HG02885 (cell line): ENCODE data around the gene CCDC88B.

Source experiments
- ATAC-seq: cut with Tn5 transposase; IDR thresholded peaks from one replicate; pipeline ENCODE4 v1.9.1; 2021; ENCODE audit warnings: mild to moderate bottlenecking; ENCODE audit not compliant: unreplicated experiment, poor library complexity

CCDC88B gene

DNA sequence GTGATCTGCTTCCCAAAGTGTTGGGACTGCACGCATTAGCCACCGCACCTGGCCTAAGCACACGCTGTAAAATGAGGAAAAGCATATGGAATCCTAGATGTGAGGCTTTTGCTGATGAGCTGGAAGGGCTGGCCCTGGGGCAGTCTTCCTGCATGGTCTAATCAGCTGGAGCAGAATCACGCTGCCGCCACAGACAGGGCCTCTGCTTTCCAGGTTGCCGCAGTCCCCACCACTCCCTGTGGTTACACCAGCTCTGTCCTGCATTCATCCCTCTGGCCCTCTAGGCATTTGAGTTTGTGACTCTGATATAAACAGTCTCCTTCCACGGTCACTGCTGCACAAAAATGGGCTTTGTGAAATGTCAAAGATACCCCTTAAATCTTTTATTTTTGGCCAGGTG lies 36.1 kb downstream of the CCDC88B start:
- ATAC-seq: no peak

DNA sequence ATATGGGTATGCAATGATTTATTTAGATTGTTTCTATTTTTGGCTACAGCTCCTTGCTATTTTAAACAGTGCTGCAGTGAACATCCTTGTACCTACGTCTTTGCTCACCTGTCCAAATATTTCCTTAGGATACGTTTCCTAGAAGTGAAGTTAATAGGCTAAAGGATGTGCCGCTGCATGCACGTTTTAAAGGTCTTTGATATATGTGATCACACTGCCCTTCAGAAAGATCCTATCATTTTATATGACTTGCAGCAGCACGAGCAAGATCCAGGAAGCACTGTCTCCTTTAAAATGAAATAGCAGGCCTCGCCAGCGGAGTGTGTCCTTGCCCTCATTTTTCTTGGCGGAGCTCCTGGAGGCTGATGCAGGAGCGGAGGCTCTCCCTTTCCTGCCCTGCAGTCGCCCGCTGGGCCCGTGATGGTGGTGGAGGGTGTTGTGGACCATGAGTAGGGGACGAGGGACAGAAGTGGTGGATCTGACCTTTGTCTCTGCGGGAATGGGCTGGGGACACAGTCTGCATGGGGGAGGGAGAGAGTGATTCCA lies 38.4 kb downstream of the CCDC88B start:
- no peak for ATAC-seq

GRCh38 chr11:64379160-64379559 lies 39.2 kb downstream of the CCDC88B start:
- ATAC-seq: no peak

- ATAC-seq: no peak
Observed at GRCh38 chr11:64379817-64380709, 40.1 kb downstream of the CCDC88B start.

DNA sequence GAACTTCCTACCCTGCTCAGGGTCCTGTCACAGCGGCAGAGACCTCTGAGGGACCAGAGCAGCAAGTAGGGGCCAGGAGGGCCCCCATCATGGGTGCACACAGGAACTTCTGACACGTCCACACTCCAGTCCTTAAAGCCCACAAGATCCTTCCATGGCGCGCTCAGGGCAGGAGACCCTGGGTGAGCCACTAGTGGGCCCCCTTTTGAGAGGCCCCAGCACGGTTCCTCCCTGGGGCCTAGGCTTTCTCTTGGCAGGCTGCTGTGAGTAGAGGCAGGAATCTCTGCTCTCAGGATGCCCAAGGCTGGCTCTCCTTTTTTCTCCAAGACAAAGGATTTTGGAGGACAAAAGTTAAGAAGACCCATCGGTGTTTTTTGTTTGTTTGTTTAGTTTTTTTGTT lies 41.3 kb downstream of the CCDC88B start:
- ATAC-seq: no peak

GRCh38 chr11:64382047-64382446 lies 42.0 kb downstream of the CCDC88B start:
- no peak for ATAC-seq

DNA sequence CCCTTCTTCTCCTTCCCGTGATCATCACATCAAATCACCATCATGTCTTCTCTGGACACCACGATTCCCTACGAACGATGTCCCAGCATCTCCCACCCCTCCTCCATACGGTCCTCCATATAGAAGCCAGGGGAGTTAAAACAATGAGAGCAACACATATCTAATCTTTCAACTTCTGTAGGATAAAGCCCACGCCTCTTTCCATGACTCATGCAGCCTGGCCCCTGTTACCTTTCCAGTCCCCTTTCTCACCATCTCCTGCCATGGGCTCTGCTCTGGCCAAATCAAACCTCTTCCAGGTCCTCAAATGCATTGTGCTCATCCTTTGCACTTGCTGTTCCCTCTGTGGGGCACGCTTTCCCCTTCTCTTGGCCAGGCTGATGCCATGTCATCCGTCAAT lies 42.6 kb downstream of the CCDC88B start:
- ATAC-seq: no peak

- ATAC-seq: no peak
Observed at GRCh38 chr11:64383580-64383979, 43.6 kb downstream of the CCDC88B start.

- no peak for ATAC-seq
Observed at GRCh38 chr11:64384028-64384737, 44.2 kb downstream of the CCDC88B start.

DNA sequence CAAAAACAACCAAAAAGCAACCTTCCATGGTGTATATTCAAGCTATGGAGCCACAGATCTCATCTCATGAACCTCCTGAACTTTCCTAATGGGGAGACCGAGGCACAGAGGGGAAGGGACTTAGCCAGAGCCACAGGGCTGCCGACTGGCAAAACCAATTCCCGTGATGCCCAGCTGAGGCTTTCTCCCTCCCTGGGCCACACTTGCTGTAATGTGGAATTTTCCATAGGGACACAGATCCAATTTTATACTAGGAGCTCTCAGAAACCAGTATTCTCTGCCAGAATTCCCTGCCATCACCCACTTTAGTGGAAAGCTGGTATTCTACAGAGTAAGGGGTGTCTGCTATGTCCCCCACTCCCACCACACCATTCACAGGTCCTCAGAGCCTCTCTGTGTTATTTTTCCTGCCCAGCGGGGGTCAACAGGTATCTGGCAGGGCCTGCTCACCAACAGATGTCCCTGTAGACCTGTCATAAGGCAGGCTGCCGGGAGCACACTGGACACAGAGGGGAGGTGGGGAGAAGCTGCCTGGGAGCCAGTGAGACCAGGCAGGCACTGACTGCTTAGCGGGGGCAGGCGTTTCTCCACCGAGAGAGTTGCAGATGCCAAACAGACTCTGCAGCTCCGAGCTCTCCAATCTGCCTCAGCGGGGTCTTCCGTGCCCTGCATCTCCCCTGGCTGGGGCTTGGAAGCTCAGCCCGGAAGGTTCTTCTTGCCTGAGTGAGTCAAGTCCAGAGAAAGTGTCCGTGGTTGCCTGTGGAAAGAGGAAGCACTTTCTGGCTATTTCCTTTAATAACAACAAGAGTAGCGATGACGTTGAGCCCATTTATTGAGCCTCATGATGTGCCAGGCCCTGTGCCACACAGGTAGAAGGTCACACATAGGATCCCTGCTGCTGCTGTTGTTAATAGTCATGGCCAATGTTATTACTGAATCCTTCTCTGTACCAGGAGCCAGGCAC lies 45.3 kb downstream of the CCDC88B start:
- no peak for ATAC-seq

DNA sequence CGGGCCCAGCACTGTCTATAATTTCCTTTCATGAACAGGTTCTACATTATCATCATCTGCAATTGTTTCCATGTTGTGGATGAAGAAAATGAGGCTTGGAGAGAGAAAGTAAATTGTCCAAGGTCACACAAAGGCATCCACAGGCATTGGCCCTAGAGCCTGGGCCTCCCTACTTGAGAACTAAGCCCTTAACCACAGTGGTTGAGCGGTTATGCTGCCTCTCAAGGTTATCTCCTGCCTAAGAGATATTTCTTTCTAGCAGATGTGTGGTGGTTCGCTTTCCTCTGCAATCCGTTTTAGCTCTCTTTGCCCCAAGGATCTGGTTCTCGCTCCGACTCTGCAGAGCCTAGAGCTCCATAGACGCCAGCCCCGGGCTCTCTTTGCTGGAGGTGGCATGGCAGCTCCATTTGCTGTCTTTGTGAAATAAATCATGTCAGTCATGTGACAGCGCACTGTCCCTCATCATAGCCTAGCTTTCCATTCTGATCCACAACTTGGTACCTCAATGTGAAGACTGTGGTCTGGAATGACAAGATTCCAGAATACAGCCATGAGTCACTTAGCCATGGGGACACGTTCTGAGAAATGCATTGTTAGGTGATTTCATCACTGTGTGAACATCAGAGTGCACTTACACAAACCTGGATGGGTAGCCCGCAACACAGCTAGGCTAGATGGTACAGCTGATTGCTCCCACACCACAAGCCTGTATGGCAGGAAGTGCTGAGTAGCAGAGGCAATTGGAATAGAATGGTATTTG lies 46.1 kb downstream of the CCDC88B start:
- ATAC-seq: no peak

DNA sequence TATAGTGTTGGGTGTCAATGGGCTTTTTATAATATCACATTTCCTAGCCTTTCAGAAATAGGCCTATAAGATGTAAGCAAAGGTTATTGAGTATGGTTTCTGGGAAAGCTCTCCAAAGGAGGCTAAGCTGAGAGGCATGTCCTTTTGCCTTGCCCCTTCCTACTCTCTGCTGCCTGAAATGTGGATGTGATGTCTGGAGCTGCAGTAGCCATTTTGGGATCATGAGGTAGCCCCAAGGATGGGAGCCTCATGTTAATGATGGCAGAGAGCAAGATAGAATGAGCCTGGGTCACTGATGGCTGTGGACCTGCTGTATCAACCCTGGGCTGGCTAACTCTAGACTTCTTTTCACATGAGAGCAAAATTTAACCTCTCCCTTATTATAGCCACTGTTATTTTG lies 47.9 kb downstream of the CCDC88B start:
- no peak for ATAC-seq

- ATAC-seq: no peak
Observed at GRCh38 chr11:64388894-64389293, 48.9 kb downstream of the CCDC88B start.

DNA sequence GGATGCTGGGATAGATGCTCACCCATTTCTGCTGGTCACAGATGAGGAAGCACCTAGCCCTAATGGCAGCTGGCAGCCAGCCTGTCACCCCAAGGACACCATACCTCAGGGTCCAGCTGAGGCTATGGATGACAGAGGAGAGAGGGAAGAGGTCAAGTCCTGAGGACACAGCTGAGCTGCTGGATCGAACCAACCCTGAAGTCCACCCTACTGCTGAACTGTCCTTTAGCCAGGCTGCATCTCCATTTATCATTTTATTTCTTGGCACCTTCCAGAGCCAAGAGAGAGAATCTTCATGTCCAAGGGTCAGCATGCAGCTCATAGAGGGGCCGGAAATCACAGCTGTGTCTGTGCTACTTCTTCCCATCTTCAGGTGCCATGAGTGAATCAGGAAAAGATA lies 49.8 kb downstream of the CCDC88B start:
- no peak for ATAC-seq

DNA sequence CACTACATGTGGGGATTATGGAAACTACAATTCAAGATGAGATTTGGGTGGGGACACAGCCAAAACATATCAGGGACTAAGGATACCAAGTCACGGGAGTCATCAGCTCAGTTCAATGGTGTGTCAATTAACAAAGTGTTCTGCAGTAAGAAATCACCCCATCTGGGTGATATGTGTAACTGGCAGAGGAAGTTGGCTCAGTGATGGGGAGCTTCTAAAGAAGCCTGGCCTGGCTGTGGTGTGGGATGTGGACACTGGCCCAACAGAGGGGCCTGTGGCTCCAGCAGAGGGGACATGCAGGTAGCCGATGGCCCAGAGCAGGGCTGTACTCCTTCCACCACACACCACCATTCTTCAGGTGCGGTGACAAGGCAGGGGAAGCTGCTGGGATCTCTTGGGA lies 50.6 kb downstream of the CCDC88B start:
- ATAC-seq: no peak

GRCh38 chr11:64391839-64392238 lies 51.8 kb downstream of the CCDC88B start:
- no peak for ATAC-seq

DNA sequence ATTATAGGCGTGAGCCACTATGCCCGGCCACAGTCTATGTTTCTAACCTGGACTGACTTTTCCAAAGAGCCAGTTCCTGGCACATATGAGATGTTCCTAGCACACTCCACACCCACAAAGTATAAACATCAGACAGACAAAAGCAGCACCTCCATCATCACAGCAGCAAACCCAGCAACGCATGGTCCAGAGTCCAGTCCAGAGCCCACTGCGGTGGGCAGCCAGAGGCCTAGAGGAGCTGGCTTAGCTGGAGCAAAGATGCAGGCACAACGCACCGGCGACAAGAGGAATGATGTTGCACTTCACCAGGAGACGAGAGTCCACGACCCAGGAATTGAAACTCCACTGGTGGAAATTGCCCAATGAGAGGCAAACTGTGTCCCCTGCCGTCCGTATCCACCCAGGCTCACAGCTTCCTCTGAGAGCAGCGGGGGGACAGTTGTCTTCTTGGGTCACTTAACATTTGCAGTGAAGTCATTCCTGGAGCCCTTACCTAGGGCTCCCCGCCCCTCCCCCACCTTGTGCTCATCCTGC lies 55.6 kb downstream of the CCDC88B start:
- ATAC-seq: no peak

GRCh38 chr11:64396079-64396591 lies 56.1 kb downstream of the CCDC88B start:
- ATAC-seq: no peak

- ATAC-seq: no peak
Observed at GRCh38 chr11:64400102-64400501, 60.1 kb downstream of the CCDC88B start.
